ENCODE data around the gene ARSK. TPM values are rescaled to one million over a fixed set of nuclear protein-coding genes. Genes with fewer than 3 reads are reported as not detected.
A peak's percentile ranks its signal among the peaks of the same experiment; 100 is the strongest.
"Not testable (repeated sequence)": the region's sequence is repeated elsewhere in the genome, so short reads cannot be mapped to it uniquely, and the experiment has no call there.

Gene ARSK
- total RNA-seq, 1 donor from 2014 or later = 7.5 TPM

GRCh38 chr5:95620870-95621838, 66.3 kb downstream of the ARSK start:
- DNase-seq (ENCODE audit: low read depth, low spot score) = no peak

GRCh38 chr5:95621839-95622629, 67.1 kb downstream of the ARSK start:
- no peak for DNase-seq (ENCODE audit: low read depth, low spot score)

- DNase-seq (ENCODE audit: low read depth, low spot score) = no peak
Observed at GRCh38 chr5:95623706-95624105, 68.8 kb downstream of the ARSK start.

GRCh38 chr5:95624368-95624767, 69.5 kb downstream of the ARSK start:
- no peak for DNase-seq (ENCODE audit: low read depth, low spot score)

- no peak for DNase-seq (ENCODE audit: low read depth, low spot score)
Observed at GRCh38 chr5:95626701-95627100, 71.8 kb downstream of the ARSK start.

- DNase-seq (ENCODE audit: low read depth, low spot score) = no peak
Observed at GRCh38 chr5:95627971-95628810, 73.3 kb downstream of the ARSK start.

GRCh38 chr5:95628933-95629332, 74.0 kb downstream of the ARSK start:
- DNase-seq (ENCODE audit: low read depth, low spot score) = no peak

- DNase-seq (ENCODE audit: low read depth, low spot score) = no peak
Observed at GRCh38 chr5:95630394-95630917, 75.6 kb downstream of the ARSK start.

GRCh38 chr5:95631255-95631958, 76.5 kb downstream of the ARSK start:
- DNase-seq (ENCODE audit: low read depth, low spot score) = no peak

GRCh38 chr5:95631991-95632675, 77.2 kb downstream of the ARSK start:
- DNase-seq (ENCODE audit: low read depth, low spot score) = peak; percentile 37

- not testable (repeated sequence) for DNase-seq (ENCODE audit: low read depth, low spot score)
Observed at GRCh38 chr5:95632942-95633341, 78.0 kb downstream of the ARSK start.

- DNase-seq (ENCODE audit: low read depth, low spot score) = no peak
Observed at GRCh38 chr5:95633671-95634070, 78.8 kb downstream of the ARSK start.

GRCh38 chr5:95634081-95634480, 79.2 kb downstream of the ARSK start:
- no peak for DNase-seq (ENCODE audit: low read depth, low spot score)

- no peak for DNase-seq (ENCODE audit: low read depth, low spot score)
Observed at GRCh38 chr5:95638632-95639031, 83.7 kb downstream of the ARSK start.

GRCh38 chr5:95641741-95642220, 86.9 kb downstream of the ARSK start:
- DNase-seq (ENCODE audit: low read depth, low spot score) = no peak

GRCh38 chr5:95643152-95643551, 88.3 kb downstream of the ARSK start:
- no peak for DNase-seq (ENCODE audit: low read depth, low spot score)

- DNase-seq (ENCODE audit: low read depth, low spot score) = no peak
Observed at GRCh38 chr5:95644351-95645042, 89.6 kb downstream of the ARSK start.

GRCh38 chr5:95646226-95646568, 91.3 kb downstream of the ARSK start:
- not testable (repeated sequence) for DNase-seq (ENCODE audit: low read depth, low spot score)

Measured in pulmonary artery endothelial cell (primary cell).